Measurements from ENCODE around the gene ZNF146. TPM values are rescaled to one million over a fixed set of nuclear protein-coding genes. Genes with fewer than 3 reads are reported as not detected.

ZNF146 gene
- total RNA-seq, 1 donor from 2014 or later: 59.6 TPM

DNA sequence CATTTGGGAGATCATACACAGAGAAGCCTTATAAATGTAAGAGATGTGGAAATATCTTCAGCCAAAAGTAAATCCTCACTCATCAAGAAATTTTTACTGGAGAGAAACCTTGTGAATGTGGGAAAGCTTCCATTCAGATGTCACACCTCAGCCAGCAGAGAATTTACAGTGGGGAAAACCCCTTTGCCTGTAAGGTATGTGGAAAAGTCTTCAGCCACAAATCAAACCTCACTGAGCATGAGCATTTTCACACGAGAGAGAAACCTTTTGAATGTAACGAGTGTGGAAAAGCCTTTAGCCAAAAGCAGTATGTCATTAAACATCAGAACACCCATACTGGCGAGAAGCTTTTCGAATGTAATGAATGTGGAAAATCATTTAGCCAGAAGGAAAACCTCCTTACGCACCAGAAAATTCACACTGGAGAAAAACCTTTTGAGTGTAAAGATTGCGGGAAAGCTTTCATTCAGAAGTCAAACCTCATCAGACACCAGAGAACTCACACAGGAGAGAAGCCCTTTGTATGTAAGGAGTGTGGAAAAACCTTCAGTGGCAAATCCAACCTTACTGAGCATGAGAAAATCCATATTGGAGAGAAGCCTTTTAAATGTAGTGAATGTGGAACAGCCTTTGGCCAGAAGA, 21.5 kb downstream of the ZNF146 start:
- peaks cover 2% of the 10 kb centered on the region for H3K4me1 Mint-ChIP-seq (ENCODE audit: low read depth, unreplicated experiment)
- H3K36me3 Mint-ChIP-seq (ENCODE audit: unreplicated experiment): peaks cover 41% of the 10 kb centered on the region
- no peak overlapping the region for H3K27ac Mint-ChIP-seq (ENCODE audit: unreplicated experiment)
- no peak overlapping the region for H3K4me3 Mint-ChIP-seq (ENCODE audit: unreplicated experiment)
- no peak for DNase-seq
- no peaks in the 10 kb centered on the region for H3K9me3 Mint-ChIP-seq (ENCODE audit: unreplicated experiment)
- TF ChIP-seq, protein P1, sequence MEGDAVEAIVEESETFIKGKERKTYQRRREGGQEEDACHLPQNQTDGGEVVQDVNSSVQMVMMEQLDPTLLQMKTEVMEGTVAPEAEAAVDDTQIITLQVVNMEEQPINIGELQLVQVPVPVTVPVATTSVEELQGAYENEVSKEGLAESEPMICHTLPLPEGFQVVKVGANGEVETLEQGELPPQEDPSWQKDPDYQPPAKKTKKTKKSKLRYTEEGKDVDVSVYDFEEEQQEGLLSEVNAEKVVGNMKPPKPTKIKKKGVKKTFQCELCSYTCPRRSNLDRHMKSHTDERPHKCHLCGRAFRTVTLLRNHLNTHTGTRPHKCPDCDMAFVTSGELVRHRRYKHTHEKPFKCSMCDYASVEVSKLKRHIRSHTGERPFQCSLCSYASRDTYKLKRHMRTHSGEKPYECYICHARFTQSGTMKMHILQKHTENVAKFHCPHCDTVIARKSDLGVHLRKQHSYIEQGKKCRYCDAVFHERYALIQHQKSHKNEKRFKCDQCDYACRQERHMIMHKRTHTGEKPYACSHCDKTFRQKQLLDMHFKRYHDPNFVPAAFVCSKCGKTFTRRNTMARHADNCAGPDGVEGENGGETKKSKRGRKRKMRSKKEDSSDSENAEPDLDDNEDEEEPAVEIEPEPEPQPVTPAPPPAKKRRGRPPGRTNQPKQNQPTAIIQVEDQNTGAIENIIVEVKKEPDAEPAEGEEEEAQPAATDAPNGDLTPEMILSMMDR (IDR thresholded peaks at IDR 0.05; ENCODE audit: partially characterized antibody, unreplicated experiment): no peak
- peaks cover 3% of the 10 kb centered on the region for H3K27me3 Mint-ChIP-seq (ENCODE audit: unreplicated experiment)

DNA sequence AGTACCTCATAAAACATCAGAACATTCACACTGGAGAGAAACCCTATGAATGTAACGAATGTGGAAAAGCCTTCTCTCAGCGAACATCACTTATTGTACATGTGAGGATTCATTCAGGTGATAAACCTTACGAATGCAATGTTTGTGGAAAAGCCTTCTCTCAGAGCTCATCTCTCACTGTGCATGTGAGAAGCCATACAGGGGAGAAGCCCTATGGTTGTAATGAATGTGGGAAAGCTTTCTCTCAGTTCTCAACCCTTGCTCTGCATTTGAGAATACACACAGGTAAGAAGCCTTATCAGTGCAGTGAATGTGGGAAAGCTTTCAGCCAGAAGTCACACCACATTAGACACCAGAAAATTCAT, 22.0 kb downstream of the ZNF146 start:
- Mint-ChIP-seq H3K4me3 (ENCODE audit: unreplicated experiment) (no peak overlapping the region), H3K27ac (ENCODE audit: unreplicated experiment) (no peak overlapping the region), H3K27me3 (ENCODE audit: unreplicated experiment) (peaks cover 3% of the 10 kb centered on the region), H3K9me3 (ENCODE audit: unreplicated experiment) (no peaks in the 10 kb centered on the region), H3K36me3 (ENCODE audit: unreplicated experiment) (peaks cover 41% of the 10 kb centered on the region), H3K4me1 (ENCODE audit: low read depth, unreplicated experiment) (peaks cover 2% of the 10 kb centered on the region)
- TF ChIP-seq, protein P1 (IDR thresholded peaks at IDR 0.05; ENCODE audit: partially characterized antibody, unreplicated experiment): no peak
- DNase-seq: no peak

DNA sequence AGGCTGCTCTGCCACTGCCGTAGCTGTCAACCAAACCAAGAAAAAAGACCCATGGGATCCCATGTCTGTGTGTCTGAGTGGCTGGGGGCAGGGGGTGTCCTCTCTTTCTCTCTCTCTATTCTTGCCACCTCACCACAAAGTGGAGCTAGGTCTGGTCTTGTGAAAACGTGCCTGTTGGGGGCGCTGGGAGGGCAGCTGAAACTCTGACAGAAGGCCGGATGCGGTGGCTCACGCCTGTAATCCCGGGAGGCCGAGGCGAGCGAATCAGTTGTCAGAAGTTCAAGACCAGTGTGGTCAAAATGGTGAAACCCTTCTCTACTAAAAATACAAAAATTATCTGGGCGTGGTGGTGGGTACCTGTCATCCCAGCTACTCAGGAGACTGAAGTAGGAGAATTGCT, 29.2 kb downstream of the ZNF146 start:
- peaks cover 13% of the 10 kb centered on the region for H3K9me3 Mint-ChIP-seq (ENCODE audit: unreplicated experiment)
- H3K4me1 Mint-ChIP-seq (ENCODE audit: low read depth, unreplicated experiment): peaks cover 20% of the 10 kb centered on the region
- no peak overlapping the region for H3K27ac Mint-ChIP-seq (ENCODE audit: unreplicated experiment)
- H3K36me3 Mint-ChIP-seq (ENCODE audit: unreplicated experiment): peaks cover 5% of the 10 kb centered on the region
- no peak for DNase-seq
- TF ChIP-seq, protein P1 (IDR thresholded peaks at IDR 0.05; ENCODE audit: partially characterized antibody, unreplicated experiment): no peak
- peak overlapping the region; percentile 23 for H3K4me3 Mint-ChIP-seq (ENCODE audit: unreplicated experiment)
- peaks cover 11% of the 10 kb centered on the region for H3K27me3 Mint-ChIP-seq (ENCODE audit: unreplicated experiment)

DNA sequence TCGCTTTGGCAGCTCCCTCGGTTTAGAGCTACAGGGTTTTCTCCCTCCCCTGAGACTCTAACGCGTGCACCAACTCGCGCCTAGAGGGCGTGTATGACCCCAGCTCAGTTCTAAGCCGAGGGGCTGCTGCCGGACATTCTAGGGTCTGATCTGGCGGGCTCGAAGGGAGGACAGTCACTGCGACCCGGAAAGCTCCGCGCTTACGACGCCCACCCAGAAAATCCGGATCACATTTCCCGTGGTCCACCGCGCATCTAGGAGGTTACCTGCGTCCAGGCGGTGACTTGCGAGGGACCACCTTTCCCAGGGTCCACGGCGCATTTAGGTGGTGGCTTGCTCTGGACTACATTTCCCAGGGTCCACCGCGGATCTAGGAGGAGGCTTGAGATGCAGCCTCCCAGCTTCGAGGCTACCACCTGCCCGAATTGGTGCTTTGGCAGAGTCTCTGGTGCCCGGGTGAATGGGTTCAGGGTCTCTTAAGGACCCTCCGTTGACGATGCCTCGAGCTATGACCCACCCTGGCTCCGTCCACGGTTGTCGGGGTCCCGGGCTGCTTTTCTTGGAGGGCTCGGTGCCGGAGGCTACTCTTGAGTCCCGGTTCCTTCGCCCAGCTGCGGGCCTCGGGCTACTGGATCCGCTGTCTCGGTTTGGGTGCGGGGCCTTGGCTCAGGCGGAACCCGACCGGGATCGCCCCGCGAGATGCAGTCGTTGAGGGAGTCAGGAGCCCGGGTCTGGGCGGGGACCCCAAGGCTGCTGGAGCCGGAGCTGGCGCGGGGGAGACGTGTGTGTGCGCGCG, 30.5 kb downstream of the ZNF146 start:
- TF ChIP-seq, protein P1 (IDR thresholded peaks at IDR 0.05; ENCODE audit: partially characterized antibody, unreplicated experiment): no peak
- Mint-ChIP-seq H3K4me3 (ENCODE audit: unreplicated experiment) (peak overlapping the region; percentile 86), H3K9me3 (ENCODE audit: unreplicated experiment) (peaks cover 15% of the 10 kb centered on the region), H3K4me1 (ENCODE audit: low read depth, unreplicated experiment) (peaks cover 20% of the 10 kb centered on the region), H3K27ac (ENCODE audit: unreplicated experiment) (no peak overlapping the region), H3K27me3 (ENCODE audit: unreplicated experiment) (peaks cover 9% of the 10 kb centered on the region), H3K36me3 (ENCODE audit: unreplicated experiment) (peaks cover 4% of the 10 kb centered on the region)
- DNase-seq: peak; percentile 71

DNA sequence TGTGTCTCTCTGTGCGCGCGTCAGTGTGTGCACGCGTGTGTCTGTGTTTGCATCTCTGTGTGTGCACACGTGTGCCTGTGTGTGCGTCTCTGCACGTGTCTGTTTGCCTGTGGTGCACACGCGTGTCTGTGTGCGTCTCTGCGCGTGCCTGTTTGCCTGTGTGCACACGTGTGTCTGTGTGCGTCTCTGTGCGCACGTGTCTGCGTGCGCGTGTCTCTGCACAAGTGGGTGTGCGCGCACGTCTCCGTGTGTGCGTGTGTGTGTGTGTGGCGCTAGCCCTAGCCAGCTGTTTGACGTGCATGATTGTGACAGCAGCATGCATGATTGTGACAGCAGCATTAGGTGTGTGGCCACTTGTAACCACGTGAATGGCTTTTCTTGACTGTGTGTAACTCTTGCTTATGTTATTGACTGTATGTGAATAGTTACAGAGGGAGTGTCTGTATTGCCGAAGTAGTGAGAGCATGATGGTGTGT, 31.1 kb downstream of the ZNF146 start:
- TF ChIP-seq, protein P1 (IDR thresholded peaks at IDR 0.05; ENCODE audit: partially characterized antibody, unreplicated experiment): no peak
- H3K27me3 Mint-ChIP-seq (ENCODE audit: unreplicated experiment): peaks cover 9% of the 10 kb centered on the region
- no peak for DNase-seq
- H3K36me3 Mint-ChIP-seq (ENCODE audit: unreplicated experiment): peaks cover 4% of the 10 kb centered on the region
- peaks cover 20% of the 10 kb centered on the region for H3K4me1 Mint-ChIP-seq (ENCODE audit: low read depth, unreplicated experiment)
- peaks cover 15% of the 10 kb centered on the region for H3K9me3 Mint-ChIP-seq (ENCODE audit: unreplicated experiment)
- H3K4me3 Mint-ChIP-seq (ENCODE audit: unreplicated experiment): peak overlapping the region; percentile 86
- H3K27ac Mint-ChIP-seq (ENCODE audit: unreplicated experiment): peak overlapping the region; percentile 60
